Loucy (cell line): ENCODE measurements around the gene ZNF521.

ENCODE experiments used
- EZH2phosphoT487 ChIP-seq: fragments of 200-600 bp; IDR thresholded peaks from 2 replicates; pipeline ENCODE4 v1.6.1; 2018; ENCODE audit warnings: antibody characterized with exemption, mild to moderate bottlenecking, moderate library complexity, borderline replicate concordance
- TF ChIP-seq, protein P1 (sequence below): fragments of 200-600 bp; sonication (generic); conservative IDR thresholded peaks from 2 replicates; pipeline ENCODE4 v1.5.1; 2014; ENCODE audit warnings: mild to moderate bottlenecking, antibody characterized with exemption, low read length

DNA sequence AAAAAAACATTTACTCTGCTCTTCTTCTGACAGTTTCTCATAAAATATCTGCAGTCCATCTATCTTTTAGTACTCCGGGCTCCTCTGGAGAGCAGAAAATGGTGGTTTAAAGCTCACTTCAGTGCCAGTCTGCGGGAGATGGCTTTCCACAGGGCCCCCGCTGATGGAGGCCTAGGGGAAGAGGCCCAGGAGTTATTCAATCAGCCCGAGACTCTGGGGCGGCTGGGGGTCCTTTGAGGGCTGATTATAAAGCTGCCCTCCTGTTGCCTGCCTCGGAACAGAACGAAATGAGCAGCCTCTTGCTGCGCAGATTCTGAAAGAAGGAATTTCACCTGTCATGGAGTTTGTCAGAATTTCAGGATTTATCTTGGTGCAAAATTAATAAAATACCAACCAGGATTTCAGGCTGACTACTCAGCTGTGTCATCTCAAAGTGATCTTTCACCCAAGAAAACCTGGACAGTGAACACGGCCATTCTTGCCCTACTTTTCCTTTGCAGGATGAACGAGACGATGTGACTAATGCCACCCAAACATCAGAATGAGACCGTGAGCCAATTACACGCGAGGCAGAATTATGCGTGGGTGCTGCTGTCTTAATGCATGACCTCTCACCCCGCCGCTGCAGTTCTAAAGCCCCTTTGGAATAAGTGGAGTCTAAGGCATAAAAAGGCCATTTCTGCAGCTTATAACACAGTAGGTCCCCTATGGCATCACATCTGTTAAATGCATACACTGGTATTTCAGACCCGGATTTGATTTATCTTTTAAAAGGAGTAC, 273.8 kb downstream of the ZNF521 start:
- TF ChIP-seq, protein P1, sequence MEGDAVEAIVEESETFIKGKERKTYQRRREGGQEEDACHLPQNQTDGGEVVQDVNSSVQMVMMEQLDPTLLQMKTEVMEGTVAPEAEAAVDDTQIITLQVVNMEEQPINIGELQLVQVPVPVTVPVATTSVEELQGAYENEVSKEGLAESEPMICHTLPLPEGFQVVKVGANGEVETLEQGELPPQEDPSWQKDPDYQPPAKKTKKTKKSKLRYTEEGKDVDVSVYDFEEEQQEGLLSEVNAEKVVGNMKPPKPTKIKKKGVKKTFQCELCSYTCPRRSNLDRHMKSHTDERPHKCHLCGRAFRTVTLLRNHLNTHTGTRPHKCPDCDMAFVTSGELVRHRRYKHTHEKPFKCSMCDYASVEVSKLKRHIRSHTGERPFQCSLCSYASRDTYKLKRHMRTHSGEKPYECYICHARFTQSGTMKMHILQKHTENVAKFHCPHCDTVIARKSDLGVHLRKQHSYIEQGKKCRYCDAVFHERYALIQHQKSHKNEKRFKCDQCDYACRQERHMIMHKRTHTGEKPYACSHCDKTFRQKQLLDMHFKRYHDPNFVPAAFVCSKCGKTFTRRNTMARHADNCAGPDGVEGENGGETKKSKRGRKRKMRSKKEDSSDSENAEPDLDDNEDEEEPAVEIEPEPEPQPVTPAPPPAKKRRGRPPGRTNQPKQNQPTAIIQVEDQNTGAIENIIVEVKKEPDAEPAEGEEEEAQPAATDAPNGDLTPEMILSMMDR: no peak
- no peak for TF ChIP-seq EZH2phosphoT487
